Kidney (tissue), 14 donors: Measurements from ENCODE around the gene HPSE2. TPM values are rescaled to one million over a fixed set of nuclear protein-coding genes. Genes with fewer than 3 reads are reported as not detected.
A peak's percentile ranks its signal among the peaks of the same experiment; 100 is the strongest.

Experiments
- DNase-seq, 5 donors: peaks; one replicate each; pipeline ENCODE4 v3.0.0-alpha.2; 2013 to 2020
- FAIRE-seq: peaks from 2 replicates; lab custom pipeline; 2012; peaks lifted over from hg19 to GRCh38; lab: Jason Lieb, UNC
- H3K27ac ChIP-seq, 2 donors: one replicate each; pipeline ENCODE4 v1.7.0; 2013; ENCODE audit warnings: low read depth in 2 of 2, low read length in 2 of 2, inconsistent platforms in 1 of 2
- H3K27me3 ChIP-seq: one replicate; pipeline ENCODE4 v1.7.1; 2013; ENCODE audit warnings: low read length, inconsistent platforms; ENCODE audit not compliant: control insufficient read depth, insufficient read depth
- H3K36me3 ChIP-seq, 3 donors: one replicate each; pipeline versions ENCODE4 v1.7.0 to v1.7.1; 2013; ENCODE audit warnings: low read length in 3 of 3, control low read depth in 1 of 3, inconsistent platforms in 1 of 3; ENCODE audit not compliant: insufficient read depth in 3 of 3, control insufficient read depth in 2 of 3
- H3K4me1 ChIP-seq, 3 donors: one replicate each; pipeline versions ENCODE4 v1.7.0 to v1.7.1; 2013; ENCODE audit warnings: low read length in 3 of 3, inconsistent platforms in 1 of 3, low read depth in 1 of 3; ENCODE audit not compliant: control insufficient read depth in 2 of 3, insufficient read depth in 2 of 3
- H3K4me3 ChIP-seq, 3 donors: one replicate each; pipeline versions ENCODE4 v1.7.0 to v1.8.1; 2013; ENCODE audit warnings: low read length in 3 of 3, control low read depth in 1 of 3, inconsistent platforms in 1 of 3
- H3K9ac ChIP-seq, 3 donors: one replicate each; pipeline versions ENCODE4 v1.7.0 to v1.7.1; 2013; ENCODE audit warnings: low read length in 3 of 3, control low read depth in 1 of 3, inconsistent platforms in 1 of 3
- H3K9me3 ChIP-seq, 3 donors: one replicate each; pipeline versions ENCODE4 v1.7.0 to v1.7.1; 2013; ENCODE audit warnings: low read length in 3 of 3, control low read depth in 1 of 3, inconsistent platforms in 1 of 3; ENCODE audit not compliant: control insufficient read depth in 2 of 3, insufficient read depth in 1 of 3
- CTCF ChIP-seq: IDR thresholded peaks from 3 replicates; pipeline ENCODE4 v1.5.1; 2012; ENCODE audit warnings: mild to moderate bottlenecking, moderate library complexity, borderline replicate concordance; ENCODE audit not compliant: insufficient read depth; ENCODE audit errors: extremely low read depth
- intact Hi-C: fragments of 100-400 bp; cut with DNase I; formaldehyde crosslinking; loops from one replicate; pipeline ENCODE4 v1.11.1; 2022
- polyA plus RNA-seq: library from polyadenylated mRNA; stranded (reverse); fragments of 350-450 nt; fragmentation: Illumina TruSeq; extraction: RNeasy Lipid Tissue Mini Kit (QIAGEN cat#74804); gene quantifications from one replicate; pipeline ENCODE4 v1.2.3, GENCODE V29; 2014; ENCODE audit warnings: low read depth, low replicate concordance; ENCODE audit not compliant: insufficient read depth
- total RNA-seq: library from RNA; stranded (reverse); fragmentation: NEBNext Ultra II Directional; extraction: Animal tissue kit (Norgen Biotek cat#: 25700); gene quantifications from one replicate; pipeline ENCODE4 v1.2.1, GENCODE V29; 2021
- donor health status: control.
- donor health status: control.
- donor health status: control.
- donor health status: control.
- donor health status: control.
- donor health status: DM: yes; HTN: yes; CAD: no.
- donor health status: Normal renal cell carcinoma (clear cell type).

HPSE2 gene
- total and polyA plus RNA-seq, 2 donors from 2014 or later: 1.4 to 3.0 TPM

- FAIRE-seq: no peak
Measured at GRCh38 chr10:98524124-98524523, 711.5 kb downstream of the HPSE2 start.

GRCh38 chr10:98519841-98520240, 715.8 kb downstream of the HPSE2 start:
- FAIRE-seq (no peak), DNase-seq (peak in 1 of 5 donors; percentile 6)
- H3K4me3 ChIP-seq: no peak overlapping the region
- H3K27ac ChIP-seq: no peak overlapping the region
- TF ChIP-seq CTCF: no peak
- no peaks in the 10 kb centered on the region for H3K4me1 ChIP-seq
- H3K9me3 ChIP-seq: no peaks in the 10 kb centered on the region
- H3K9ac ChIP-seq: no peak overlapping the region
- no peaks in the 10 kb centered on the region for H3K27me3 ChIP-seq
- no peaks in the 10 kb centered on the region for H3K36me3 ChIP-seq
- intact Hi-C loops: no loop called here

More at GRCh38 chr10:98524124-98524523, 711.5 kb downstream of the HPSE2 start:
- no peak for TF ChIP-seq CTCF
- intact Hi-C loops: no loop called here
- no peak overlapping the region for H3K9ac ChIP-seq
- no peak overlapping the region for H3K4me3 ChIP-seq
- DNase-seq: no peak
- no peaks in the 10 kb centered on the region for H3K36me3 ChIP-seq
- no peak overlapping the region for H3K27ac ChIP-seq
- H3K27me3 ChIP-seq: no peaks in the 10 kb centered on the region
- H3K9me3 ChIP-seq: no peaks in the 10 kb centered on the region
- no peaks in the 10 kb centered on the region for H3K4me1 ChIP-seq

GRCh38 chr10:98517672-98518071, 718.0 kb downstream of the HPSE2 start:
- intact Hi-C loops: no loop called here
- H3K27ac ChIP-seq: no peak overlapping the region
- FAIRE-seq: no peak
- no peak for TF ChIP-seq CTCF
- H3K9me3 ChIP-seq: no peaks in the 10 kb centered on the region
- H3K9ac ChIP-seq: no peak overlapping the region
- no peaks in the 10 kb centered on the region for H3K4me1 ChIP-seq
- DNase-seq: no peak
- no peaks in the 10 kb centered on the region for H3K27me3 ChIP-seq
- H3K36me3 ChIP-seq: no peaks in the 10 kb centered on the region
- H3K4me3 ChIP-seq: no peak overlapping the region

- H3K9me3 ChIP-seq: no peaks in the 10 kb centered on the region
- H3K9ac ChIP-seq: no peak overlapping the region
- no peaks in the 10 kb centered on the region for H3K36me3 ChIP-seq
- FAIRE-seq (no peak), DNase-seq (no peak)
- intact Hi-C loops: no loop called here
- no peak for TF ChIP-seq CTCF
- H3K4me1 ChIP-seq: no peaks in the 10 kb centered on the region
- H3K27ac ChIP-seq: no peak overlapping the region
- H3K4me3 ChIP-seq: no peak overlapping the region
- no peaks in the 10 kb centered on the region for H3K27me3 ChIP-seq
Measured at GRCh38 chr10:98516352-98516751, 719.3 kb downstream of the HPSE2 start.
